PC-9 (cell line): ENCODE data around the gene CXCR6. TPM values are rescaled to one million over a fixed set of nuclear protein-coding genes. Genes with fewer than 3 reads are reported as not detected.

ENCODE experiments used
- BruUV-seq: library from RNA; stranded (reverse); fragments of 400-500 nt; replicated peaks from 2 replicates; lab custom pipeline; 2021; lab: Mats Ljungman, UMichigan
- CTCF ChIA-PET: fragments of 300-600 bp; sonication (Branson Sonifier 250); formaldehyde crosslinking; loops from one replicate; lab custom pipeline; 2022; ENCODE audit warnings: antibody characterized with exemption; lab: Charles Lee
- POLR2A ChIA-PET: fragments of 300-600 bp; sonication (Branson Sonifier 250); formaldehyde crosslinking; loops from one replicate; lab custom pipeline; 2022; ENCODE audit warnings: antibody characterized with exemption; ENCODE audit not compliant: unreplicated experiment; lab: Charles Lee
- DNase-seq, 2 experiments: peaks; one replicate each; pipeline versions ENCODE4 v3.0.0 to v3.0.0-alpha.2; 2015 to 2022; ENCODE audit warnings: mixed read lengths in 1 of 2
- H2AFZ ChIP-seq: fragments of 200-600 bp; sonication (generic); 2 replicates; pipeline ENCODE4 v1.8.1; 2017; ENCODE audit warnings: antibody characterized with exemption
- H3F3A ChIP-seq: fragments of 200-600 bp; sonication (generic); 2 replicates; pipeline ENCODE4 v1.8.1; 2017; ENCODE audit warnings: antibody characterized with exemption, mild to moderate bottlenecking, low read depth; ENCODE audit not compliant: insufficient read depth
- H3K27ac ChIP-seq: fragments of 200-600 bp; sonication (generic); 2 replicates; pipeline ENCODE4 v1.6.1; 2016; ENCODE audit warnings: mixed run types
- H3K27me3 ChIP-seq: fragments of 200-600 bp; sonication (generic); 2 replicates; pipeline ENCODE4 v1.6.1; 2016; ENCODE audit warnings: low read depth, mixed run types; ENCODE audit not compliant: insufficient read depth
- H3K36me3 ChIP-seq: fragments of 200-600 bp; sonication (generic); 2 replicates; pipeline ENCODE4 v1.6.1; 2016; ENCODE audit warnings: low read depth, mixed run types
- H3K4me1 ChIP-seq: fragments of 200-600 bp; sonication (generic); replicated peaks from 2 replicates; pipeline ENCODE4 v1.6.1; 2016; ENCODE audit warnings: mixed run types; ENCODE audit not compliant: insufficient read depth
- H3K4me2 ChIP-seq: fragments of 200-600 bp; sonication (generic); 2 replicates; pipeline ENCODE4 v1.6.1; 2017; ENCODE audit warnings: mixed run types
- H3K4me3 ChIP-seq: fragments of 200-600 bp; sonication (generic); 2 replicates; pipeline ENCODE4 v1.6.1; 2016; ENCODE audit warnings: mixed run types
- H3K79me2 ChIP-seq: fragments of 200-600 bp; sonication (generic); 2 replicates; pipeline ENCODE4 v1.6.1; 2017; ENCODE audit warnings: low read depth, mixed run types
- H3K9me2 ChIP-seq: fragments of 200-600 bp; sonication (generic); 2 replicates; pipeline ENCODE4 v1.8.1; 2017; ENCODE audit warnings: mild to moderate bottlenecking; ENCODE audit not compliant: insufficient read depth
- H3K9me3 ChIP-seq: fragments of 200-600 bp; sonication (generic); 2 replicates; pipeline ENCODE4 v1.8.1; 2016; ENCODE audit warnings: low read depth; ENCODE audit not compliant: insufficient read depth
- H4K20me1 ChIP-seq: fragments of 200-600 bp; sonication (generic); 2 replicates; pipeline ENCODE4 v1.8.1; 2017; ENCODE audit not compliant: insufficient read depth
- EZH2 ChIP-seq: fragments of 200-600 bp; sonication (generic); IDR thresholded peaks from 2 replicates; pipeline ENCODE4 v1.8.0; 2017; ENCODE audit warnings: antibody characterized with exemption, low read depth
- intact Hi-C: fragments of 100-400 bp; cut with micrococcal nuclease; formaldehyde crosslinking; loops from one replicate; pipeline ENCODE4 v1.10.0; 2022; ENCODE audit not compliant: unreplicated experiment
- total RNA-seq: library from RNA; stranded (reverse); gene quantifications from 2 replicates; pipeline ENCODE4 v1.2.3, GENCODE V29; 2021
- TF ChIP-seq, protein P1 (sequence below): fragments of 200-600 bp; sonication (generic); conservative IDR thresholded peaks from 2 replicates; pipeline ENCODE4 v1.6.1; 2017; ENCODE audit warnings: mixed run types, antibody characterized with exemption, mild to moderate bottlenecking, moderate library complexity

The CXCR6 gene
- total RNA-seq, 1 experiment from 2014 or later = 0.74 TPM

- no peaks in the 10 kb centered on the region for H3K27me3 ChIP-seq
- TF ChIP-seq, protein P1, sequence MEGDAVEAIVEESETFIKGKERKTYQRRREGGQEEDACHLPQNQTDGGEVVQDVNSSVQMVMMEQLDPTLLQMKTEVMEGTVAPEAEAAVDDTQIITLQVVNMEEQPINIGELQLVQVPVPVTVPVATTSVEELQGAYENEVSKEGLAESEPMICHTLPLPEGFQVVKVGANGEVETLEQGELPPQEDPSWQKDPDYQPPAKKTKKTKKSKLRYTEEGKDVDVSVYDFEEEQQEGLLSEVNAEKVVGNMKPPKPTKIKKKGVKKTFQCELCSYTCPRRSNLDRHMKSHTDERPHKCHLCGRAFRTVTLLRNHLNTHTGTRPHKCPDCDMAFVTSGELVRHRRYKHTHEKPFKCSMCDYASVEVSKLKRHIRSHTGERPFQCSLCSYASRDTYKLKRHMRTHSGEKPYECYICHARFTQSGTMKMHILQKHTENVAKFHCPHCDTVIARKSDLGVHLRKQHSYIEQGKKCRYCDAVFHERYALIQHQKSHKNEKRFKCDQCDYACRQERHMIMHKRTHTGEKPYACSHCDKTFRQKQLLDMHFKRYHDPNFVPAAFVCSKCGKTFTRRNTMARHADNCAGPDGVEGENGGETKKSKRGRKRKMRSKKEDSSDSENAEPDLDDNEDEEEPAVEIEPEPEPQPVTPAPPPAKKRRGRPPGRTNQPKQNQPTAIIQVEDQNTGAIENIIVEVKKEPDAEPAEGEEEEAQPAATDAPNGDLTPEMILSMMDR = no peak
- TF ChIP-seq EZH2 = no peak
- no peak overlapping the region; the same call in 1 of the 2 replicates for H3K27ac ChIP-seq
- peak overlapping the region; percentile 11; the same call in 1 of the 2 replicates for H3K4me2 ChIP-seq
- peaks cover 7% of the 10 kb centered on the region for H3K4me1 ChIP-seq
- POLR2A ChIA-PET = no interaction called here
- no peak overlapping the region for H2AFZ ChIP-seq
- BruUV-seq = no TSS peak
- no peaks in the 10 kb centered on the region for H3F3A ChIP-seq
- no peaks in the 10 kb centered on the region for H3K9me3 ChIP-seq
- H4K20me1 ChIP-seq = no peaks in the 10 kb centered on the region
- peak; percentile 52 to 71 for DNase-seq
- no peaks in the 10 kb centered on the region for H3K79me2 ChIP-seq
- H3K9me2 ChIP-seq = no peaks in the 10 kb centered on the region
- intact Hi-C loops = no loop called here
- no peak overlapping the region for H3K4me3 ChIP-seq
- CTCF ChIA-PET = interaction anchor here (0.6 kb wide), 1 partner anchor 16 kb away, joined by 5 read pairs; no protein-coding TSS in a partner anchor
- no peaks in the 10 kb centered on the region for H3K36me3 ChIP-seq
Observed at GRCh38 chr3:45915518-45916231, 27.6 kb upstream of the CXCR6 start.

- H3K36me3 ChIP-seq = no peaks in the 10 kb centered on the region
- no peak for DNase-seq
- CTCF ChIA-PET = no interaction called here
- no peaks in the 10 kb centered on the region for H4K20me1 ChIP-seq
- no peaks in the 10 kb centered on the region for H3F3A ChIP-seq
- no peaks in the 10 kb centered on the region for H3K79me2 ChIP-seq
- H3K9me2 ChIP-seq = no peaks in the 10 kb centered on the region
- no TSS peak for BruUV-seq
- H3K4me2 ChIP-seq = no peak overlapping the region
- H3K9me3 ChIP-seq = no peaks in the 10 kb centered on the region
- H3K27ac ChIP-seq = no peak overlapping the region
- no peaks in the 10 kb centered on the region for H3K27me3 ChIP-seq
- intact Hi-C loops = no loop called here
- POLR2A ChIA-PET = no interaction called here
- no peak overlapping the region for H2AFZ ChIP-seq
- no peak overlapping the region for H3K4me3 ChIP-seq
- peaks cover 7% of the 10 kb centered on the region for H3K4me1 ChIP-seq
- no peak for TF ChIP-seq EZH2
- TF ChIP-seq, protein P1 = no peak
Observed at GRCh38 chr3:45917146-45917898, 25.9 kb upstream of the CXCR6 start.

DNA sequence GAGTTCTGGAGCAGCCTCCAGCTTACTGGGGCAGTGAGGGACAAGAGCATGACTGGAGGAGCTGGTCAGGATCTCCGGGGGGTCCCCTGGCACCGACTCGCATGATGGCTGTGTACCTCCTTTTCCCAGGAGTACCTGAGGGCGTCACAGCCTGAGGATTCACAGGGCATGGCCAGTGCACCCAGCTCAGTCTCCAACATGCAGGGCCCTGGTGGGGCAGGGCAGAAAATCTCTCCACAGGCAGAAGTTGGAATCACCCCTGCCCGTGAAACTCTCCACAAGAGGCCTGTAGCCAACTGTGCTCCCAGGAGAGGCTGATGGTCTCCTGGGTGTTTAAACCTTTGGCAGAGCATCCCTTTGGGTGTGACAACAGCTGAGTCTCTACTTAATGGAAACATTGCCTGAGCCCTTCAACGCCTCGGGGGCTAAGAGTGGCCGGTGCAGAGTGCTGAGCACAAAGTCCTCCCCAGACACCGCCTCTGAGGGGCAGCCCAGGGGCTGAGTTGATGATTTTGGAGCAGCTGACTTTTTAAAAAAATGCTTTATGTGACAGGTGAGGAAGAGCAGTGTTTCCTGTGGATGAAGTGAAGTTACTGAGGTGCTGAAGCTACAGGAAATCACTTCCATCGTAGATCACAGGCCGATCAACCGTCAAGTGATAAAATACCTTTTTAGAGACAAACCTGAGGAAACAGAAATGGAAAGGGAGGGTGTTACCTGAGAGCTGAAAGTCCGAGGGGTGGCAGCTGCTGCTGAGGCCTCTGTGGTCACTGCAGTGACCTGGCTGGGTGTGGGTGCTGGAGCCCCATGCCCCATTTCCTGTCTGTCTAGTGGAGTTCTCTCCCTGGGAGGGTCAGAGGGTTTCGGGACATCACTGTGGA is 21.9 kb upstream of the CXCR6 start:
- no peaks in the 10 kb centered on the region for H3K9me2 ChIP-seq
- DNase-seq = no peak
- H3K27ac ChIP-seq = no peak overlapping the region
- H3K36me3 ChIP-seq = no peaks in the 10 kb centered on the region
- no peaks in the 10 kb centered on the region for H3K27me3 ChIP-seq
- TF ChIP-seq, protein P1 = no peak
- no peak for TF ChIP-seq EZH2
- H3K4me1 ChIP-seq = no peaks in the 10 kb centered on the region
- H3K9me3 ChIP-seq = no peaks in the 10 kb centered on the region
- H4K20me1 ChIP-seq = no peaks in the 10 kb centered on the region
- no peak overlapping the region for H2AFZ ChIP-seq
- H3K79me2 ChIP-seq = no peaks in the 10 kb centered on the region
- H3F3A ChIP-seq = no peaks in the 10 kb centered on the region
- ChIA-PET CTCF (no interaction called here), POLR2A (no interaction called here)
- H3K4me3 ChIP-seq = no peak overlapping the region
- intact Hi-C loops = no loop called here
- H3K4me2 ChIP-seq = no peak overlapping the region
- BruUV-seq = no TSS peak
